HG02610 (cell line): ENCODE measurements around the gene PLGRKT.
"Not testable (repeated sequence)": the region's sequence is repeated elsewhere in the genome, so short reads cannot be mapped to it uniquely, and the experiment has no call there.

ENCODE experiments used
- ATAC-seq: cut with Tn5 transposase; IDR thresholded peaks from one replicate; pipeline ENCODE4 v1.9.1; 2021; ENCODE audit warnings: mild to moderate bottlenecking, moderate library complexity; ENCODE audit not compliant: unreplicated experiment

Gene PLGRKT

GRCh38 chr9:5453004-5453403 lies 15.3 kb upstream of the PLGRKT start:
- ATAC-seq, result no peak

- no peak for ATAC-seq
Measured at GRCh38 chr9:5452286-5452609, 14.5 kb upstream of the PLGRKT start.

GRCh38 chr9:5450359-5451091 lies 12.8 kb upstream of the PLGRKT start, which contains the start of gene CD274:
TSS of gene CD274 (plus strand) at chr9:5450542. CDS start at chr9:5456114, 5,572 bp downstream.
- ATAC-seq, result peak; percentile 50

- ATAC-seq, result no peak
Measured at GRCh38 chr9:5449521-5450358, 12.0 kb upstream of the PLGRKT start.

GRCh38 chr9:5448461-5449435 lies 11.0 kb upstream of the PLGRKT start:
- ATAC-seq, result peak; percentile 28

GRCh38 chr9:5448016-5448415 lies 10.3 kb upstream of the PLGRKT start:
- no peak for ATAC-seq

- ATAC-seq, result no peak
Measured at GRCh38 chr9:5447337-5447736, 9.6 kb upstream of the PLGRKT start.

- ATAC-seq, result no peak
Measured at GRCh38 chr9:5446451-5447236, 8.9 kb upstream of the PLGRKT start.

GRCh38 chr9:5445886-5446285 lies 8.2 kb upstream of the PLGRKT start:
- no peak for ATAC-seq

GRCh38 chr9:5445096-5445495 lies 7.4 kb upstream of the PLGRKT start:
- ATAC-seq, result not testable (repeated sequence)

GRCh38 chr9:5443850-5444249 lies 6.1 kb upstream of the PLGRKT start:
- no peak for ATAC-seq

- no peak for ATAC-seq
Measured at GRCh38 chr9:5442400-5443011, 4.8 kb upstream of the PLGRKT start.

- ATAC-seq, result no peak
Measured at GRCh38 chr9:5441043-5441442, 3.3 kb upstream of the PLGRKT start.

GRCh38 chr9:5440426-5440825 lies 2.7 kb upstream of the PLGRKT start:
- no peak for ATAC-seq

GRCh38 chr9:5438301-5439162 lies 807 bp upstream of the PLGRKT start:
- peak; percentile 69 for ATAC-seq

- ATAC-seq, result no peak
Measured at GRCh38 chr9:5436441-5436840, 1.3 kb downstream of the PLGRKT start.

GRCh38 chr9:5435912-5436311 lies 1.8 kb downstream of the PLGRKT start:
- ATAC-seq, result no peak

GRCh38 chr9:5433841-5434810 lies 3.6 kb downstream of the PLGRKT start:
- not testable (repeated sequence) for ATAC-seq
